Lower leg skin (tissue), 4 donors: ENCODE measurements around the gene EYA2. TPM values are rescaled to one million over a fixed set of nuclear protein-coding genes. Genes with fewer than 3 reads are reported as not detected.

Experiments
- DNase-seq, 2 donors: peaks; one replicate each; pipeline ENCODE4 v3.0.0-alpha.2; 2019; ENCODE audit warnings: low spot score in 2 of 2
- H3K4me3 ChIP-seq: fragments of 200-600 bp; sonication (generic); 2 replicates; pipeline ENCODE4 v1.5.1; 2017; ENCODE audit warnings: mild to moderate bottlenecking, low read depth; ENCODE audit not compliant: poor library complexity, severe bottlenecking
- POLR2A ChIP-seq, 2 donors: fragments of 450-650 bp; IDR thresholded peaks; one replicate each; pipeline ENCODE4 v1.6.1; 2016 to 2017; ENCODE audit warnings: antibody characterized with exemption in 2 of 2, mild to moderate bottlenecking in 1 of 2, moderate library complexity in 1 of 2
- WGBS, 2 donors: methylation state at CpG; one replicate each; pipeline ENCODE4 v1.1.5; 2018; 5-methylcytosine and 5-hydroxymethylcytosine counted together
- intact Hi-C: fragments of 100-400 bp; cut with DNase I; formaldehyde crosslinking; loops from one replicate; pipeline ENCODE4 v1.15.0; 2023; ENCODE audit warnings: low total_unique reads
- total RNA-seq, 4 donors: library from RNA; depleted of rRNA; stranded (reverse); fragments of >200 nt; gene quantifications; one replicate each; pipeline ENCODE4 v1.1.0, GENCODE V29; 2016
- TF ChIP-seq, protein P1 (sequence below), 3 donors: fragments of 450-650 bp; IDR thresholded peaks; one replicate each; pipeline ENCODE4 v1.5.1; 2016; ENCODE audit warnings: antibody characterized with exemption in 3 of 3, mild to moderate bottlenecking in 3 of 3, moderate library complexity in 2 of 3

Gene EYA2
- total RNA-seq, 4 donors from 2014 or later, result 0.63 to 6.1 (median 3.3) TPM

DNA sequence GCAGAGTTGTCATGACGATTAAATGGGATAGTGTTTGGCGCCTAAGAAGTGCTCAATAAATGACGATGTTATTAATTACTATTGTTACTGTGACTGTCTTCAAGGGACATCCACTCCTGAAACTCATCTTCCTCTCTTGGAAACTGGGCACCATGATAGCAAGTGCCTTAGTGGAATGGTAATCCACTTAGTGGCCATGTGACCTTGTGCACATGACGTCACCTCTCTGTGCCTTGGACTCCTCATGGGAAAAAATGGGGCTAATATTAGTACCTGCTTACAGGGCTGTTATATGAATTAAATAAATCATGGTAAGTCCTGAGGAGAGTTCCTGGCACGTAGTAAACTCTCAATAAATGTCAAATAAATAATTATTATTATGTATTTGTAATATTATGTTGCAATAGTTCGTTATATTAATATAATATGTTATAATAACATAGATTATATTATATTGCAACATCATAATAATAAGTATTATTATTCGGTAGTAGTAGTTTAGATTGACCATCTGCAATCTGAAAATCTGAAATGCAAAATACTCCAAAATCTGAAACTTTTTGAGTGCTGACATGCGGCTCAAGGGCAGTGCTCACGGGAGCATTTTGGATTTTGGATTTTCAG, 40.9 kb downstream of the EYA2 start:
- 83 to 89% methylated on average over 9 of the region's 9 CpGs for WGBS, 2 donors
- no peak overlapping the region for H3K4me3 ChIP-seq
- DNase-seq, result no peak
- intact Hi-C loops, result no loop called here
- TF ChIP-seq, protein P1, sequence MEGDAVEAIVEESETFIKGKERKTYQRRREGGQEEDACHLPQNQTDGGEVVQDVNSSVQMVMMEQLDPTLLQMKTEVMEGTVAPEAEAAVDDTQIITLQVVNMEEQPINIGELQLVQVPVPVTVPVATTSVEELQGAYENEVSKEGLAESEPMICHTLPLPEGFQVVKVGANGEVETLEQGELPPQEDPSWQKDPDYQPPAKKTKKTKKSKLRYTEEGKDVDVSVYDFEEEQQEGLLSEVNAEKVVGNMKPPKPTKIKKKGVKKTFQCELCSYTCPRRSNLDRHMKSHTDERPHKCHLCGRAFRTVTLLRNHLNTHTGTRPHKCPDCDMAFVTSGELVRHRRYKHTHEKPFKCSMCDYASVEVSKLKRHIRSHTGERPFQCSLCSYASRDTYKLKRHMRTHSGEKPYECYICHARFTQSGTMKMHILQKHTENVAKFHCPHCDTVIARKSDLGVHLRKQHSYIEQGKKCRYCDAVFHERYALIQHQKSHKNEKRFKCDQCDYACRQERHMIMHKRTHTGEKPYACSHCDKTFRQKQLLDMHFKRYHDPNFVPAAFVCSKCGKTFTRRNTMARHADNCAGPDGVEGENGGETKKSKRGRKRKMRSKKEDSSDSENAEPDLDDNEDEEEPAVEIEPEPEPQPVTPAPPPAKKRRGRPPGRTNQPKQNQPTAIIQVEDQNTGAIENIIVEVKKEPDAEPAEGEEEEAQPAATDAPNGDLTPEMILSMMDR (IDR thresholded peaks at IDR 0.05), result no peak
- no peak for TF ChIP-seq POLR2A (IDR thresholded peaks at IDR 0.05)

DNA sequence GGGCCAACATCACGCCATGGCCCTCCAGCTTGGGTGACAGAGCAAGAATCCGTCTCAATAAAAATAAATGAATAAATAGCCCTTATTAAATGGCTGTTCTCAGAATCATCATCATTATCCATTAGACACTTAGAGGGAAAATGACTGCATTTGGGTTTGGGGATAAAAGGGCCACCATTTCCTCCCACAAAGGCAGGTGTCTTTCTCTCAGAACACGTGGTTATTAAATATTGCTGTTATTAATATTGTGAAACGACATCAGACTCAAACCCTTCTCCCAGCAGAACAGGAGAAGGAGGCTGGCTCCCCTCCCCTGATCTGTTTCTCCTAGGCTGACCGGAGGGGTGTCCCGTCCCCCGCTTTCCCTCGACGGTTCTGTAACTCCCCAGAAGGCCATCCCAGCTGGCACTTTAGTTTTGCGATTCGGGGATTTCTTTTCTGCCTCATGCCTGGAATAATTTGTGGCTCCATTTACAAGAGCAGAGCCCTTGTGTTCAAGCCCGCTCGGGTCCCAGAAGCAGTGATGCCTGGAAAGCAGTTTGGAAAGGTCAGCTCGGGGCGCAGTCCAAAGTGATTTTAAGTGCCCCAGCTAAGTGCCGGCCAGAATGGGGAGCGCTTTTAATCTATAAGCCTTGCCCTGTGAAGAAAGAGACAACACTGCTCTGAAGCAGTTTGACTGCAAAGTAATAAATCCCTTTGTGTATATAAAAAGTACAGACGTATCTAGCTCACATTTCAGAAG, 41.9 kb downstream of the EYA2 start:
- DNase-seq, result no peak
- TF ChIP-seq POLR2A (IDR thresholded peaks at IDR 0.05), result no peak
- TF ChIP-seq, protein P1 (IDR thresholded peaks at IDR 0.05), result no peak
- intact Hi-C loops, result no loop called here
- H3K4me3 ChIP-seq, result no peak overlapping the region
- WGBS, 2 donors, result 72 to 76% methylated on average over 18 of the region's 18 CpGs

DNA sequence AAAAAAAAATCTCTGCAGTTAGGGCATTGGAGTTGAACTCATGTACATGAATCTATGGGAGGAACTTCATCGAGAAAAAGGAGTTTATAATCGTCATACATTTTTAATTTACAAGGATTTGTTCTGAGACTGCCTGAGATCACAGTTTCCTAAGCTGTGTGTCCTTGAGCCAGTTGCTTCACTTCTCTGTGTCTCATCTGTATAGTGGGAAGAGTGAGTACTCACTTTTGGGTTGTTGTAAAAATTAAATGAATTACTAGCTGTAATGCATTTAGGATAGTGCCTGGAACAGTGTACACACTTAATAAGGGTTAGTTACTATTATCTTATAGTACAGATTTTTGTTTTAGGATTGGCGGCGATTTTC, 42.5 kb downstream of the EYA2 start:
- 79% methylated on average over 4 of the region's 4 CpGs for WGBS, 2 donors
- H3K4me3 ChIP-seq, result no peak overlapping the region
- no peak for DNase-seq
- intact Hi-C loops, result no loop called here
- no peak for TF ChIP-seq POLR2A (IDR thresholded peaks at IDR 0.05)
- TF ChIP-seq, protein P1 (IDR thresholded peaks at IDR 0.05), result no peak

DNA sequence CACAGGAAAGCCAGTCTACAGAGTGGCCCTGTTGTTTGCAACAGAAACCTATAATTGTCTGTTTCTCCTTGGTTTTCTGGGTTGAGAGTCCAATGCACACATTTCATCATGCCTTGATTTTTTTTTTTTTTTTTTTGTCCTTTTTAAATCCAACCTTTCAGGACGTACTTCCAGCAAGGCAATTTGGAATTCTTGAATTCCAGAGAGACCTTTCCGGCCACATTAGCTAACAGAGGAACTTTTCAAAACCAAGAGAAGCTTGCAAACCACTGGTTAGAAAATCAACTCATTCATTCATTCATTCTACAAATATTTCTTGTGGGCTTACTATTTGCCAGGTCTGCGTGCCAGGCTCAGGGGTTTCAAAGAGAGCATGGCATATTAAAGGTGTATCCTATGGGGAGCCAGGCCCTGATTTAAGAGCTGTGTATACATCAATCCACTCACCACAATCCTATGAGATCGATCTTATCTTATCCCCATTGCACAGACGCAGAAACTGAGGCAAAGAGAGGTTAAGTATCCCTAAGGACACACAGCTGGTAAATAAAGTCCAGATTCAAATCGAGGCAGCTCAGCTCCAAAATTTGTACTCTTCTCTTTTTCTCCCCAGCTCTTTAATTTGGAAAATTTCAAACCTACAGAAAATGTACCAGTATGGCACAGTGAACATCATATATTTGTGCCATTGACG, 43.0 kb downstream of the EYA2 start:
- WGBS, 2 donors, result 82 to 88% methylated on average over 7 of the region's 7 CpGs
- intact Hi-C loops, result no loop called here
- TF ChIP-seq POLR2A (IDR thresholded peaks at IDR 0.05), result no peak
- TF ChIP-seq, protein P1 (IDR thresholded peaks at IDR 0.05), result no peak

DNA sequence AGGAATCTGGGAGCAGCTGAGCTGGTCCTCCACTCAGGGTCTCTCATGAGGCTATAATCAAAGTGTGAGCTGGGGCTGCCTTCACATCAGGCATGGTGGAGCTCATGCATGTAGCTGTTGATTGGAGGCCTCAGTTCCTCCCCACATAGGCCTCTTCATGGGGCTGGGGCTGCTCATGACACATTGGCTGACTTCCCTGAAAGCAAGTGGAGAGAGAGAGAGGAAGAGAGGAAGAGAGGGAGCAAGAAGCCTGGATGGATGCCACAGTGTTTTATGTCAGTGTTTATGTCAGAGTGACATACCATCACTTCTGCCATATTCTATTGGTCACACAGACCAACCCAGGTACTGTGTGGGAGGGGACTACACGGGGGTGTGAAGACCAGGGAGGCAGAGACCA, 43.8 kb downstream of the EYA2 start:
- TF ChIP-seq, protein P1 (IDR thresholded peaks at IDR 0.05), result no peak
- TF ChIP-seq POLR2A (IDR thresholded peaks at IDR 0.05), result no peak
- intact Hi-C loops, result no loop called here
- H3K4me3 ChIP-seq, result no peak overlapping the region
- WGBS, 2 donors, result 75 to 95% methylated on average over 1 of the region's 1 CpG
- DNase-seq, result no peak

More for the DNA sequence above, 43.0 kb downstream of the EYA2 start:
- no peak overlapping the region for H3K4me3 ChIP-seq
- peak in 1 of 2 donors; percentile 14 for DNase-seq
